Ectodermal cell (in vitro differentiated cells): ENCODE results near the gene KCTD15. TPM values are rescaled to one million over a fixed set of nuclear protein-coding genes. Genes with fewer than 3 reads are reported as not detected.

Experiments used
- H3K27ac ChIP-seq: 2 replicates; pipeline ENCODE4 v1.7.0; 2013; ENCODE audit warnings: mild to moderate bottlenecking, low read depth, low read length; ENCODE audit not compliant: insufficient read depth, poor library complexity, severe bottlenecking
- H3K27me3 ChIP-seq: 2 replicates; pipeline ENCODE4 v1.7.0; 2013; ENCODE audit warnings: mild to moderate bottlenecking, low read length; ENCODE audit not compliant: insufficient read depth, control insufficient read depth, poor library complexity, severe bottlenecking
- H3K36me3 ChIP-seq: one replicate; pipeline ENCODE4 v1.7.0; 2013; ENCODE audit warnings: low read length; ENCODE audit not compliant: control insufficient read depth, insufficient read depth
- H3K4me1 ChIP-seq: one replicate; pipeline ENCODE4 v1.7.0; 2013; ENCODE audit warnings: low read length; ENCODE audit not compliant: control insufficient read depth, insufficient read depth
- H3K4me3 ChIP-seq: 2 replicates; pipeline ENCODE4 v1.7.0; 2013; ENCODE audit warnings: low read depth, low read length, control low read depth; ENCODE audit not compliant: insufficient read depth
- H3K9me3 ChIP-seq: 2 replicates; pipeline ENCODE4 v1.7.0; 2013; ENCODE audit warnings: mild to moderate bottlenecking, low read length, moderate library complexity; ENCODE audit not compliant: control insufficient read depth
- WGBS, 2 experiments: methylation state at CpG; one replicate each; pipeline ENCODE4 v1.1.7; 2013; ENCODE audit warnings: missing lambda C conversion rate in 2 of 2; 5-methylcytosine and 5-hydroxymethylcytosine counted together
- polyA plus RNA-seq, 4 experiments: library from polyadenylated mRNA; stranded (reverse); fragments of 50-300 nt; gene quantifications; one replicate each; pipeline ENCODE4 v1.2.3, GENCODE V29; 2013

KCTD15 gene
- 58.5 TPM for polyA plus RNA-seq (2013, experiment 1 of 4)
- polyA plus RNA-seq (2013, experiment 2 of 4): 63.5 TPM
- polyA plus RNA-seq (2013, experiment 3 of 4): 48.7 TPM
- polyA plus RNA-seq (2013, experiment 4 of 4): 59.1 TPM

- H3K27me3 ChIP-seq: no peaks in the 10 kb centered on the region
- peak within 1 kb of the TSS; percentile 88 for H3K4me3 ChIP-seq
- no peaks in the 10 kb centered on the region for H3K9me3 ChIP-seq
- H3K27ac ChIP-seq: peak within 1 kb of the TSS; percentile 98
- peaks cover 17% of the 10 kb centered on the region for H3K4me1 ChIP-seq
- WGBS, 2 experiments: 0 to 1% methylated on average over 69 to 71 of the region's 92 CpGs
- peaks cover 3% of the 10 kb centered on the region for H3K36me3 ChIP-seq
Observed at GRCh38 chr19:33796164-33796875, at the start of gene KCTD15. Gene KCTD15 (plus strand): TSS chr19:33796870. CDS start chr19:33800455, 3,585 bp downstream.

DNA sequence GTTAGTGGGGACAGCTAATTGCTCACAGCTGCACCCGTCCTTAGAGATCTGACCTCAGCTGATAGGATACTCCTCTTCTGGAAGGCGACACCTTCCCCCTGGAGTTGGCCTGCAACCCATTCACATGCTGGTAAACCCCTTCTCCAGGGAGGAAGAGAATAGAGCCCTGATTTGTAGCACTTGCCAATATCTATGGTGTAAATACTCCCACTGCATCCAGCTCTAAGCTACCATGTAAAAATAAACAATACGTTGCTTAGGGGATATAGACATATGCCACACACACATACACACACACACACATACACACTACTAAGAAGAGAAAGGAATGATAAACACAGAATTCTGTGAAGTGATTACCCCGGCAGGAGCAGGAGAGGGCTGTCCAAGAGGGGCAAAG lies 49.4 kb upstream of the KCTD15 start:
- Histone ChIP-seq H3K36me3 (no peaks in the 10 kb centered on the region), H3K27me3 (no peaks in the 10 kb centered on the region), H3K9me3 (no peaks in the 10 kb centered on the region), H3K4me1 (peaks cover 6% of the 10 kb centered on the region), H3K4me3 (no peak overlapping the region), H3K27ac (no peak overlapping the region)
- 85 to 86% methylated on average over 3 to 4 of the region's 4 CpGs for WGBS, 2 experiments

DNA sequence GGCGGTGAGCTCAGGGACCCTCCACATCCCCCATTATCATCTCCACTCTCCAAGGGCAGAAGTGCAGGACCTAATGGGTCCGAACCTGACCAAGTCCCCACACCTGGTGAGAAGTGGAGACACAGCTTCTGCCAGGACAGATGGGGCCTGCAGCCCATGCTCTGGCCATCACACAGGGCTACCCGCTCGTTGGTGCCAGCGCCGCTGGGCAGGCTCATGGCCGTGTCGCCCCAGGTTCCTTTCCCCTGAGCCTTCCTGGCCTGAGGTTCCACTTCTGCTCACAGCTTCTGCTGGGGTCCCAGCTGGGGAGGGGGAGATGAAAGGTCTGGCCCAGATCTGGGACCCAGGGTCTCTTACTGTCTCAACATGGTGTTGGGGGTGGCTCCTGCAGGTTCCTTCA lies 48.4 kb upstream of the KCTD15 start:
- WGBS, 2 experiments: 94% methylated on average over 8 of the region's 8 CpGs
- H3K27me3 ChIP-seq: no peaks in the 10 kb centered on the region
- H3K9me3 ChIP-seq: no peaks in the 10 kb centered on the region
- H3K36me3 ChIP-seq: no peaks in the 10 kb centered on the region
- no peak overlapping the region for H3K27ac ChIP-seq
- H3K4me1 ChIP-seq: peaks cover 6% of the 10 kb centered on the region
- H3K4me3 ChIP-seq: no peak overlapping the region

GRCh38 chr19:33749016-33749415 lies 47.7 kb upstream of the KCTD15 start:
- Histone ChIP-seq H3K4me1 (peaks cover 6% of the 10 kb centered on the region), H3K27ac (no peak overlapping the region), H3K9me3 (no peaks in the 10 kb centered on the region), H3K4me3 (no peak overlapping the region), H3K27me3 (no peaks in the 10 kb centered on the region), H3K36me3 (no peaks in the 10 kb centered on the region)
- 78 to 88% methylated on average over 3 of the region's 3 CpGs for WGBS, 2 experiments

DNA sequence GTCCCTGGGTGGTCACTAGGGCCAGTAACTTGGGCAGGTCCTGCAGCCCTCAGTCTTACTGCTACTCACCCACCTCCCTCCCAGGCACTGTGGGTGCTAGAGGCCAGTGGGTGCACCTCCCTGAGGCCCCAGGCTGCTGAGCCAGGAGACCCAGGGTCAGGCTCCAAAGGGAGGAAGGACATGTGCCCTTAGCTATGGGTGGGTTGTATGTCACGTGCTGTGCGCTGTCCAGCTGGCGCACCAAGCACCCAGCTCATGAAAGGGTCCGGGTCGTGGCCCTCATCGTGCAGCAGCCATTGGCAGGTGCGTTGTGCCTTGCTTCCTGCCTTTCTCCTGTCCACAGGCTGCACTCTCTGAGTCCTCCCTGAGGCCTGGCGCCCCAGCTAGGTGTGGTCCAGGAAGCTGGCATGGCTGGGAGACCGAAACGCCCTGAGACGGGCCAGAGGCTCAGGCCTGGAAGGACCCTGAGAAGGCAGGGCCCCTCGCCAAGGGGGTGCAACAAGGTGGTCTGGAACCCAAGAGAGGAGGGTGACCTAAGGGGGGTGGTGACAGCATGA lies 47.0 kb upstream of the KCTD15 start:
- H3K27me3 ChIP-seq: no peaks in the 10 kb centered on the region
- no peaks in the 10 kb centered on the region for H3K36me3 ChIP-seq
- WGBS, 2 experiments: 94% methylated on average over 12 of the region's 12 CpGs
- no peaks in the 10 kb centered on the region for H3K9me3 ChIP-seq
- peaks cover 6% of the 10 kb centered on the region for H3K4me1 ChIP-seq
- H3K27ac ChIP-seq: no peak overlapping the region
- no peak overlapping the region for H3K4me3 ChIP-seq

DNA sequence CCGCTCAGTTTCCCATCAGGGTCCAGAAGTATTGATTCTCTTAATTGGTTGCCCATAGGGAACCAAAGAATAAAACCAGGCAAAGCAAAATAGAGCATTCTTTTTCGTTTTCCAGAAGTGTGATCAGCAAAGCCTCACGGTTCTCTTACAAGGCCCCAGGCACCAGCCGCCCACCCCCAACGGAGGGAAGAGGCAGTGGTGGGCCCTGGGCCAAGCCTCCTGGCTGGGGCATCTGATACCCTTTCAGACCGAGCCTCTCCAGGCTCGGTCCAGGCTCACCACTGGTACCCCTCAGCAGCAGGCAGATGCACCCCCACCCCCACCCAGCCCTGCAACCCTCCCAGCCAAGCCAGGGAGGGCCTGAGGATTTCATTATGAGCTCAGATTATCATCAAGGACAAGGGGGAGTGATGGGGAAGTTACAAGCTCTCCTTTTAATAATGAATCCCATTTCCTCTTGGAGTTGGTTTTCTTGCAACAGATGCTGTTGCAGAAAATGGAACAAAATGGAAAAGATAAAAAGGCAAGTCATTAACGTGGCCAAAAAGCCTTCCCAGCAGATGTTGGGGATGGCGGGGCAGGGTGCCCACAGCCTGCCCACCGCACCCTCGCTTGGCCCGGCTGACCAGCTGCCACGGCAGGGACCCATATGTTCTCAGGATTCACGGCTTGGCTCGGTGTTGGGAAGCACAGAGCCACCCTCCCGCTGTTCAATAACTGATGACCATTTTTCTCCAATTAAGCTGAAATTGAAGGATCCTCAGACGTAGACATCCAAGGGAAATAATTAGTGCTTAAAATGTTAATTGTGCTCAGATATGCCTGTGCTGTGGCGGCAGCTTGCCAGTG lies 45.9 kb upstream of the KCTD15 start:
- WGBS, 2 experiments: 84 to 87% methylated on average over 18 of the region's 18 CpGs
- Histone ChIP-seq H3K9me3 (no peaks in the 10 kb centered on the region), H3K36me3 (no peaks in the 10 kb centered on the region), H3K4me3 (no peak overlapping the region), H3K27me3 (no peaks in the 10 kb centered on the region), H3K4me1 (peaks cover 10% of the 10 kb centered on the region), H3K27ac (no peak overlapping the region)

DNA sequence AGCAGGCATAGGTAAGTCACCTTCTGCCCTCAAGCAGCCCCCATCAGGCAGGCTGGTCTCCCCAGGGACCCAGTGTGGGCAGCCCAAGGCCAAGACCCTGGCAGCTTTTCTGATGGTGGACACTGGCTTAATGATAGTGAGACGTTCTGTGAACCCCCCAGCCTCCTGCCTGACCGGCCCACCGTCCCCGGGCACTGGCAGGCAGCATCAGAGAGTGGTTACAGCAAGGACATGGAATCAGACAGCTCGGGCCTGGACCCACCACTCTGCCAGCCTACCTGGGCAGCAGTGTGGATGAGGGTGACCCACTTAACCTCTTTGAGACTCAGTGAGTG lies 45.3 kb upstream of the KCTD15 start:
- no peak overlapping the region for H3K4me3 ChIP-seq
- H3K27ac ChIP-seq: no peak overlapping the region
- 91 to 93% methylated on average over 5 of the region's 5 CpGs for WGBS, 2 experiments
- no peaks in the 10 kb centered on the region for H3K9me3 ChIP-seq
- peaks cover 16% of the 10 kb centered on the region for H3K4me1 ChIP-seq
- no peaks in the 10 kb centered on the region for H3K36me3 ChIP-seq
- no peaks in the 10 kb centered on the region for H3K27me3 ChIP-seq

GRCh38 chr19:33752018-33752800 lies 44.5 kb upstream of the KCTD15 start:
- no peak overlapping the region for H3K4me3 ChIP-seq
- H3K36me3 ChIP-seq: no peaks in the 10 kb centered on the region
- H3K27me3 ChIP-seq: no peaks in the 10 kb centered on the region
- H3K9me3 ChIP-seq: no peaks in the 10 kb centered on the region
- peaks cover 16% of the 10 kb centered on the region for H3K4me1 ChIP-seq
- WGBS, 2 experiments: 81 to 83% methylated on average over 26 to 27 of the region's 27 CpGs
- H3K27ac ChIP-seq: no peak overlapping the region

DNA sequence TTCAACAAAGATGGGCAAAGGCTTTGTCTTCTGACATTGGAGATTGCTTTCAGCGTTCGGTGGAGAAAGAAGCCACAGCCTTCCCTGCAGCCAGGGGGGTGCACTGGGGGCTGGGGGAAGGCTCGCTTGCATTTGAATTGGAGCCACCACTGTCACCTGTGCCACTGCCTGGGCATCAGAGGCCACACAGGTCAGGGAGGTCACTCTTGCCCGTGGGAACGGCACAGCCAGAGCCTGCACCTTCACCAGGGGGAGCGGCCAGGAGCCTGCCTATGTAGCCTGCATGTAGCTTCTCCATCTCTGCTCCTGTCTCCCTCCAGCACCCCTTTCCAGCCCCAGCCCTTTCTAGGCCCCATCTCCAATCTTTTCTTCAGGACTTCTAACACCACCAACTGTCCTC lies 43.7 kb upstream of the KCTD15 start:
- no peak overlapping the region for H3K4me3 ChIP-seq

More for the DNA sequence above, 43.7 kb upstream of the KCTD15 start:
- H3K4me1 ChIP-seq: peaks cover 16% of the 10 kb centered on the region
- no peaks in the 10 kb centered on the region for H3K36me3 ChIP-seq
- H3K9me3 ChIP-seq: no peaks in the 10 kb centered on the region
- no peak overlapping the region for H3K27ac ChIP-seq
- WGBS, 2 experiments: 87 to 89% methylated on average over 6 of the region's 6 CpGs
- H3K27me3 ChIP-seq: no peaks in the 10 kb centered on the region
